T-helper 2 cell treated with Interferon-gamma antibody and Interleukin-4, amounts not matched to agents 5 μg/mL and 100 μg/mL, for 36 hours (primary cell): ENCODE results near the gene PORCN.
A peak's percentile ranks its signal among the peaks of the same experiment; 100 is the strongest.

ENCODE experiments used
- DNase-seq: peaks from one replicate; pipeline ENCODE4 v3.0.0; 2021; ENCODE audit warnings: low spot score
- H3K27ac Mint-ChIP-seq: one replicate; pipeline ENCODE4 v1.8.0; 2021; ENCODE audit warnings: mild to moderate bottlenecking, mixed read lengths
- H3K27me3 Mint-ChIP-seq: one replicate; pipeline ENCODE4 v1.8.0; 2021; ENCODE audit warnings: low read depth, mixed read lengths
- H3K36me3 Mint-ChIP-seq: one replicate; pipeline ENCODE4 v1.8.0; 2021; ENCODE audit warnings: low read depth, mixed read lengths
- H3K4me1 Mint-ChIP-seq: one replicate; pipeline ENCODE4 v1.8.0; 2021; ENCODE audit warnings: low read depth, mixed read lengths
- H3K4me3 Mint-ChIP-seq: one replicate; pipeline ENCODE4 v1.8.0; 2022; ENCODE audit warnings: mild to moderate bottlenecking, moderate library complexity, mixed read lengths
- H3K9me3 Mint-ChIP-seq: one replicate; pipeline ENCODE4 v1.8.0; 2021; ENCODE audit warnings: mixed read lengths

PORCN gene

DNA sequence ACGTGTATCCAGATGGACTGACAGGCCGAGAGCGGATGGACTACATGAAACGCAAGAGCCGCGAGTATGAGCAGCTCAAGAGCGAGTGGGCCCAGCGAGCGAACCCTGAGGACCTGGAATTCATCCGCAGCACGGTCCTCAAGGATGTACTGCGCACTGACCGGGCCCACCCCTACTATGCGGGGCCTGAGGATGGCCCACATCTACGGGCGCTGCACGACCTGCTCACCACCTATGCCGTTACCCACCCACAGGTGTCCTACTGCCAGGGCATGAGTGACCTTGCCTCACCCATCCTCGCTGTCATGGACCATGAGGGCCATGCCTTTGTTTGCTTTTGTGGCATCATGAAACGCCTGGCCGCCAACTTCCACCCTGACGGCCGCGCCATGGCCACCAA is 50.8 kb downstream of the PORCN start:
- no peak for DNase-seq
- Mint-ChIP-seq H3K4me3 (no peak overlapping the region), H3K36me3 (peaks cover 23% of the 10 kb centered on the region), H3K27ac (no peak overlapping the region), H3K27me3 (no peaks in the 10 kb centered on the region), H3K9me3 (no peaks in the 10 kb centered on the region), H3K4me1 (no peaks in the 10 kb centered on the region)

- Mint-ChIP-seq H3K4me1 (no peaks in the 10 kb centered on the region), H3K9me3 (no peaks in the 10 kb centered on the region), H3K4me3 (no peak overlapping the region), H3K27me3 (no peaks in the 10 kb centered on the region), H3K36me3 (peaks cover 20% of the 10 kb centered on the region), H3K27ac (no peak overlapping the region)
- DNase-seq = no peak
These were observed 51.3 kb downstream of the PORCN start for GRCh38 chrX:48560056-48560455.

DNA sequence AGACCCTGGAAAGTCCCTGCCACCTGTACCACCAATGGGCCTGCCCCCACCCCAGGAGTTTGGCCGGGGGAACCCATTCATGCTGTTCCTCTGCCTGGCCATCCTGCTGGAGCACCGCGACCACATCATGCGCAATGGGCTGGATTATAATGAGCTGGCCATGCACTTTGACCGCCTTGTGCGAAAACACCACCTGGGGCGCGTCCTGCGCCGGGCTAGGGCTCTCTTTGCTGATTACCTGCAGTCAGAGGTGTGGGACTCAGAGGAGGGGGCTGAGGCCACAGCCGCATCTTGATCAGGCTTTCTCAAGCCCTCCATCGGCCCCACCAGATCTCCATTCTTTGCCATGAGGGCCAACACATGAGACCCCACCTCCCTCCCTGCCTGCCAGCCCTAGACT is 51.9 kb downstream of the PORCN start:
- H3K9me3 Mint-ChIP-seq = no peaks in the 10 kb centered on the region
- no peaks in the 10 kb centered on the region for H3K4me1 Mint-ChIP-seq

DNA sequence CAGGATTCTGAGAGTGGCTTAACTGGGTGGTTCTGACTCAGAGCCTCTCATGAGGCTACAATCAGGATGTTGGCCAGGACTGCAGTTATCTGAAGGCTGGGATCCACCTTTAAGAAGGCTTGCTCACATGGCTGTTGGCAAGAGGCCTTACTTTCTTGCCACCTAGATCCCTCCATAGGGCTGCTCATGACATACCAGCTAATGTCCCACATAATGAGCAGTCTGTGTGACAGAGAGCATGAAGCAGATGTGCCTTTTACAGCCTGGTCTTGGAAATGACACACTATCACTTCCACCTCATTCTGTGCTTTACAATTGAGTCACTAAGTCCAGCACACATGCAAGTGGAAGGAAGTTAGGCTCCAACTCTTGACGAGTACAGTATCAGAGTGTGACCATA is 61.2 kb downstream of the PORCN start:
- Mint-ChIP-seq H3K36me3 (peaks cover 2% of the 10 kb centered on the region), H3K9me3 (no peaks in the 10 kb centered on the region), H3K27ac (peak overlapping the region; percentile 63), H3K27me3 (no peaks in the 10 kb centered on the region), H3K4me1 (peaks cover 9% of the 10 kb centered on the region), H3K4me3 (no peak overlapping the region)
- DNase-seq = peak; percentile 34

More for the DNA sequence above, 51.9 kb downstream of the PORCN start:
- no peak overlapping the region for H3K27ac Mint-ChIP-seq
- no peaks in the 10 kb centered on the region for H3K27me3 Mint-ChIP-seq
- H3K4me3 Mint-ChIP-seq = no peak overlapping the region
- no peak for DNase-seq
- H3K36me3 Mint-ChIP-seq = peaks cover 20% of the 10 kb centered on the region
